WTC11 (cell line): ENCODE data around the gene PEAK3. TPM values are rescaled to one million over a fixed set of nuclear protein-coding genes. Genes with fewer than 3 reads are reported as not detected.

Experiments used
- ATAC-seq: fragments of 200-7000 bp; cut with Tn5 transposase; 2 replicates; pipeline ENCODE4 v1.10.0; 2021; ENCODE audit warnings: mild to moderate bottlenecking, moderate library complexity
- CTCF ChIA-PET: fragments of 300-600 bp; sonication (Branson Sonifier 250); formaldehyde crosslinking; loops from one replicate; lab custom pipeline; 2021; ENCODE audit warnings: antibody characterized with exemption; lab: Charles Lee
- POLR2A ChIA-PET: fragments of 350-600 bp; sonication (Branson Sonifier 250); formaldehyde crosslinking; loops from one replicate; lab custom pipeline; 2021; ENCODE audit warnings: antibody characterized with exemption; lab: Charles Lee
- DNase-seq: peaks from one replicate; pipeline ENCODE4 v3.0.0; 2021; ENCODE audit warnings: low spot score
- H3K27ac Mint-ChIP-seq: 2 replicates; pipeline ENCODE4 v1.8.0; 2021; ENCODE audit warnings: mixed read lengths
- H3K27me3 Mint-ChIP-seq: 2 replicates; pipeline ENCODE4 v1.8.0; 2021; ENCODE audit warnings: low read depth, mild to moderate bottlenecking, moderate library complexity, mixed read lengths
- H3K36me3 Mint-ChIP-seq: 2 replicates; pipeline ENCODE4 v1.8.0; 2021; ENCODE audit warnings: mixed read lengths
- H3K4me1 Mint-ChIP-seq: 2 replicates; pipeline ENCODE4 v1.8.0; 2022; ENCODE audit warnings: mixed read lengths
- H3K4me3 Mint-ChIP-seq: 2 replicates; pipeline ENCODE4 v1.8.0; 2021; ENCODE audit warnings: mild to moderate bottlenecking, moderate library complexity, mixed read lengths
- H3K9me3 Mint-ChIP-seq: 2 replicates; pipeline ENCODE4 v1.8.0; 2021; ENCODE audit warnings: mixed read lengths
- CREB1 ChIP-seq: sonication (generic); formaldehyde crosslinking; IDR thresholded peaks from 2 replicates; pipeline ENCODE4 v1.8.0; 2023; ENCODE audit warnings: mild to moderate bottlenecking, missing genetic modification reagents
- CTCF ChIP-seq: fragments of 200-600 bp; IDR thresholded peaks from 2 replicates; pipeline ENCODE4 v1.8.0; 2022; ENCODE audit warnings: antibody characterized with exemption
- E2F5 ChIP-seq: sonication (generic); formaldehyde crosslinking; IDR thresholded peaks from 2 replicates; pipeline ENCODE4 v1.8.1; 2022; ENCODE audit warnings: mild to moderate bottlenecking, moderate library complexity, missing genetic modification reagents
- MYBL2 ChIP-seq: sonication (generic); formaldehyde crosslinking; IDR thresholded peaks from 2 replicates; pipeline ENCODE4 v1.8.1; 2023; ENCODE audit warnings: mild to moderate bottlenecking, moderate library complexity, missing genetic modification reagents
- NFATC4 ChIP-seq: fragments of 250-450 bp; sonication (Bioruptor Pico); IDR thresholded peaks from 2 replicates; pipeline ENCODE4 v1.9.0; 2021; ENCODE audit warnings: mild to moderate bottlenecking
- NR3C1 ChIP-seq: sonication (generic); formaldehyde crosslinking; conservative IDR thresholded peaks from 2 replicates; pipeline ENCODE4 v1.8.1; 2023; ENCODE audit warnings: low read depth, mild to moderate bottlenecking, missing genetic modification reagents
- PRDM15 ChIP-seq: sonication (generic); formaldehyde crosslinking; IDR thresholded peaks from 2 replicates; pipeline ENCODE4 v1.8.0; 2022; ENCODE audit warnings: missing genetic modification reagents
- RELA ChIP-seq: sonication (generic); formaldehyde crosslinking; IDR thresholded peaks from 2 replicates; pipeline ENCODE4 v1.8.1; 2022; ENCODE audit warnings: missing genetic modification reagents, mild to moderate bottlenecking, borderline replicate concordance
- SMAD3 ChIP-seq: sonication (generic); formaldehyde crosslinking; IDR thresholded peaks from 2 replicates; pipeline ENCODE4 v1.8.0; 2022; ENCODE audit warnings: missing genetic modification reagents, mild to moderate bottlenecking, borderline replicate concordance
- SMAD4 ChIP-seq: sonication (generic); formaldehyde crosslinking; IDR thresholded peaks from 2 replicates; pipeline ENCODE4 v1.8.0; 2022; ENCODE audit warnings: mild to moderate bottlenecking, missing genetic modification reagents
- TCF7 ChIP-seq: sonication (generic); formaldehyde crosslinking; IDR thresholded peaks from 2 replicates; pipeline ENCODE4 v1.8.0; 2022; ENCODE audit warnings: mild to moderate bottlenecking, low read depth, missing genetic modification reagents, moderate library complexity
- USF1 ChIP-seq: sonication (generic); formaldehyde crosslinking; IDR thresholded peaks from 2 replicates; pipeline ENCODE4 v1.8.0; 2022; ENCODE audit warnings: mild to moderate bottlenecking, missing genetic modification reagents
- USF2 ChIP-seq: sonication (generic); formaldehyde crosslinking; IDR thresholded peaks from 2 replicates; pipeline ENCODE4 v1.8.1; 2023; ENCODE audit warnings: mild to moderate bottlenecking, missing genetic modification reagents, moderate library complexity
- ZNF138 ChIP-seq: sonication (generic); formaldehyde crosslinking; conservative IDR thresholded peaks from 2 replicates; pipeline ENCODE4 v1.8.1; 2022; ENCODE audit warnings: mild to moderate bottlenecking, moderate library complexity, missing genetic modification reagents
- ZNF219 ChIP-seq: sonication (generic); formaldehyde crosslinking; IDR thresholded peaks from 2 replicates; pipeline ENCODE4 v1.8.0; 2023; ENCODE audit warnings: missing genetic modification reagents, mild to moderate bottlenecking, borderline replicate concordance
- ZNF317 ChIP-seq: sonication (generic); formaldehyde crosslinking; IDR thresholded peaks from 2 replicates; pipeline ENCODE4 v1.8.1; 2023; ENCODE audit warnings: low read depth, mild to moderate bottlenecking, moderate library complexity, missing genetic modification reagents, borderline replicate concordance
- ZNF423 ChIP-seq: fragments of 250-450 bp; sonication (Bioruptor Pico); IDR thresholded peaks from 2 replicates; pipeline ENCODE4 v2.1.2; 2022; ENCODE audit warnings: mild to moderate bottlenecking, moderate library complexity
- ZNF671 ChIP-seq: fragments of 250-450 bp; sonication (Bioruptor Pico); IDR thresholded peaks from 2 replicates; pipeline ENCODE4 v1.8.0; 2021; ENCODE audit warnings: mild to moderate bottlenecking
- ZSCAN18 ChIP-seq: fragments of 250-450 bp; sonication (Bioruptor Pico); IDR thresholded peaks from 2 replicates; pipeline ENCODE4 v2.1.2; 2022; ENCODE audit warnings: mild to moderate bottlenecking, moderate library complexity
- total RNA-seq: library from RNA; stranded (reverse); gene quantifications from 3 replicates; pipeline ENCODE4 v1.2.3, GENCODE V29; 2021

PEAK3 gene
- total RNA-seq, 1 experiment from 2014 or later: not detected

- TF ChIP-seq ZSCAN18 (CRISPR knock-in tag) (no peak), RELA (0 out of 2 replicates have a peak, but pooled peaks have one; percentile 17), ZNF219 (CRISPR knock-in tag) (no peak), NFATC4 (CRISPR knock-in tag) (no peak), E2F5 (CRISPR knock-in tag) (no peak), NR3C1 (CRISPR knock-in tag) (no peak), ZNF317 (CRISPR knock-in tag) (0 out of 2 replicates have a peak, but pooled peaks have one; percentile 26), USF1 (CRISPR knock-in tag) (0 out of 2 replicates have a peak, but pooled peaks have one; percentile 22), MYBL2 (CRISPR knock-in tag) (0 out of 2 replicates have a peak, but pooled peaks have one; percentile 30), ZNF138 (CRISPR knock-in tag) (no peak), ZNF423 (CRISPR knock-in tag) (no peak), ZNF671 (CRISPR knock-in tag) (no peak), PRDM15 (no peak; the same call in 1 of the 2 replicates)
- TF ChIP-seq, all 79 proteins: peak for 7
Measured at GRCh38 chr19:2270423-2271233, 11.3 kb downstream of the PEAK3 start (continued).

- Mint-ChIP-seq H3K4me3 (peak overlapping the region; percentile 82), H3K27me3 (no peaks in the 10 kb centered on the region; the same call in 1 of the 2 replicates), H3K4me1 (peaks cover 33% of the 10 kb centered on the region), H3K9me3 (no peaks in the 10 kb centered on the region), H3K27ac (no peak overlapping the region), H3K36me3 (peaks cover 8% of the 10 kb centered on the region)
- ATAC-seq: no peak
- TF ChIP-seq PRDM15 (peak; percentile 5; the same call in 1 of the 2 replicates), SMAD3 (CRISPR knock-in tag) (no peak), TCF7 (CRISPR knock-in tag) (no peak), CTCF (no peak), SMAD4 (CRISPR knock-in tag) (no peak), CREB1 (CRISPR knock-in tag) (no peak), USF2 (CRISPR knock-in tag) (no peak)
- ChIA-PET CTCF (no interaction called here), POLR2A (interaction anchor here (0.5 to 1.3 kb wide), 3 partner anchors 39 to 274 kb away, joined by 3 to 11 read pairs (median 3); partner anchors contain the start of gene GADD45B)
- DNase-seq: no peak
Measured at GRCh38 chr19:2270157-2270422, 11.9 kb downstream of the PEAK3 start.
